ENCODE measurements around the gene STOX2.
"Not testable (repeated sequence)": the region's sequence is repeated elsewhere in the genome, so short reads cannot be mapped to it uniquely, and the experiment has no call there.

Gene STOX2

GRCh38 chr4:184028561-184029374 lies 123.7 kb downstream of the STOX2 start:
- DNase-seq: peak; percentile 58

DNA sequence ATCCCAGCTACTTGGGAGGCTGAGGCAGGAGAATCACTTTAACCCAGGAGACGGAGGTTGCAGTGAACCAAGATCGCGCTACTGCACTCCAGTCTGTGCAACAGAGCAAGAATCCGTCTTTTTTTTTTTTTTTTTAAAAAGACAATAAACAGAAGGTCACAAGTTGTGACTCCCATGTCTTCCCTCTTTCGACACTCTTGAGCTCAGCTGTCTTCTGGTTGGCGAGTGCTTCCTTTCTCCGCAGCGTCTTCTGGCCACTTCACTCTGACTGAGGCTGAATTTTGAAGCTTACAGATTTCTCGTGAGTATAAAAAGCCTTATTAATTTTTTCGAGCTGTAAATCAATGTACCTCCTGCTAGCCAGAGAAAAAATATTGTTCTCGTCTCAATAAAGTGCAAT lies 124.9 kb downstream of the STOX2 start:
- DNase-seq: no peak

- DNase-seq: no peak
Observed at GRCh38 chr4:184030764-184031163, 125.7 kb downstream of the STOX2 start.

DNA sequence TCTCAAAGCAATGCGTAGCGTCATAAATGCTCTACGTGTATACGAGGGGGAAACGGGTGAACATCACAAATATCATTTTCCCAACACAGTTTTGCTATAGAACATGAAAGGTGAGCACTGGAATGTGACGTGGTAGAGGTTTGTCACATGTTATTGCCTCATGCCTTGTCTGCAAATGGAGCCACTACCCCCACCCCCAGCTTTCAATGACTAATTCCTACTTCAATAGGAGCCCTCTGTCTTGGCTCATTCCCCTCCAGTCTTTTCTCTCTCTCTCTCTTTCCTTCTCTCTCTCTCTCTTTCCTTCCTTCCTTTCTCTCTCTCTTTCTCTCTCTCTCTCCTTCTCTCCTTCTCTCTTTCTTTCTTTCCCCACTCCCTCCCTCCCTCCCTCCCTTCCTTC lies 127.0 kb downstream of the STOX2 start:
- DNase-seq: no peak

- no peak for DNase-seq
Observed at GRCh38 chr4:184039963-184040383, 134.9 kb downstream of the STOX2 start.

DNA sequence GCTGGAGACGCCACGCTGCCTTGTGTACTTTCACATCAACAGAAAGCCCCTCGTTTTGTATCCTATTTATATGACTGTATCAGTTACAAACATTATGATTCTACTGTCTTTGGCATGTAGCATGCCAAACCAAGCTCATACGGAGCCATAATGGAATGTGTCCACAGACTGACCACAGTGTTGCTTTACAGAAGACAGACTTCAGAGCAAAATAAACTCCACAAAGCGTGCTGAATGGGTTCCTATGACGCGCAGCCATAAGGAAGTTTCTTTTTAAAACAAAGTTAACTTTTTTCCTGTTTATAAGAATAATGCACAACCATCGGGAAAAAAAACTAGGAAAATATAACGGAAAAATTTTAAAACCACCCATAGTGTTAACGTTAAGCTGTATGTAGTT lies 136.0 kb downstream of the STOX2 start:
- no peak for DNase-seq

DNA sequence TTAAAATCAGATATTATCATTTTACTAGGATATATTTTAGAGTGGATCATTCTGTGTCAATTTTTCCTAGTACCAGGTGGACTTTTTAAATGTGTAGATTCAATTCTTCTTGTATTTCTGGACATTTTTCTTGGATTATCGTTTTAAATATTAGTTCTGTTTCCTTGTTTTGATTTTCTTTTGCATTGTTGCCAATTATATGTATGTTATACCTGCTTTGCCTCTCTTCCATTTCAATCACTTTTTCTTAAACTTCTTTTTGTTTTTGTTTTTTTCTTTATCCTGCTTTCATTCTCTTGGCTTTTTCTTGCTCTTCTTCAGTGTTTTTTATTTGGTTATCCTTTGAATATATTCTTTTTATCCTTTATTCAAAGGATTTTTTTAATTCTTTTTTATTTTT lies 141.0 kb downstream of the STOX2 start:
- DNase-seq: no peak

- DNase-seq: not testable (repeated sequence)
Observed at GRCh38 chr4:184051262-184051661, 146.2 kb downstream of the STOX2 start.

DNA sequence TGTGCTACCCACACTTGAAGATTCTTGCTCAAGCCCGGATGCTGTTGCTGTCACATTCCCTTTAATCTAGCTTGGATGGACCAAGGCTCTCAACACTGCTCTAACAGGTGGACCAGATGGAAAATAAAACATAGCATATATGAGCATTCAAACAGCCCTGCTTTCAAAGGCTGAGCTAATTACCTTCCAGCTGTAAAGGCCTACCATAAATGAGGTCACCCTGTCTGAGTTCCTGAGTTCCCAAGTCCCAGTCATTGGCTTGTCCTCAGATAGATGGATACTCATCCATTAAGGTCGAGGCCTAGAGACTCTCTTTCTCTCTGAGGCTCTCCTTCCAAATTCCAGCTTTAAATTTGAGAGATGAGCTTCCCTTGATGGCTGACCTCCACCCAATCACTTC lies 147.5 kb downstream of the STOX2 start:
- no peak for DNase-seq

DNA sequence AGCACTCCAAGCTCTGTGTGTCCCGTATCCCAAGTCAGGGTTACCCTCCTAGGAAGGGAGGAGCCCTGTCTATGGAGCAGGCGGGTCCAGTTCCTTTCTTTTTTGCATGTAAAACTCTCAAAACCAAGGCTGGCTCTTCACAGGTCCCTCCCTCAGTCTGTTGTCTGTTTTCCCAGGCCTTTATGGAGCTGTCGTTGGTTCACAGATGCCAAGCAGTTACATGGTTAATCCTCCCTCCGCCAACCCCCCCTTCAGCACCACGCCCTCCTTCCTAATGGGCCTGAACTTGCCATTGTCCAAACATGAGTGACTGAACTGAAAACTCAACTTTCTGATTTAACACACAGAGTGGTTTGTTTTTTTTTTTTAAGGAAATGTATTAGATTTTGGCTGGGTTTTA lies 148.3 kb downstream of the STOX2 start:
- DNase-seq: no peak

- DNase-seq: no peak
Observed at GRCh38 chr4:184056877-184057276, 151.8 kb downstream of the STOX2 start.

- DNase-seq: no peak
Observed at GRCh38 chr4:184058026-184058425, 152.9 kb downstream of the STOX2 start.

GRCh38 chr4:184059099-184059498 lies 154.0 kb downstream of the STOX2 start:
- DNase-seq: no peak

DNA sequence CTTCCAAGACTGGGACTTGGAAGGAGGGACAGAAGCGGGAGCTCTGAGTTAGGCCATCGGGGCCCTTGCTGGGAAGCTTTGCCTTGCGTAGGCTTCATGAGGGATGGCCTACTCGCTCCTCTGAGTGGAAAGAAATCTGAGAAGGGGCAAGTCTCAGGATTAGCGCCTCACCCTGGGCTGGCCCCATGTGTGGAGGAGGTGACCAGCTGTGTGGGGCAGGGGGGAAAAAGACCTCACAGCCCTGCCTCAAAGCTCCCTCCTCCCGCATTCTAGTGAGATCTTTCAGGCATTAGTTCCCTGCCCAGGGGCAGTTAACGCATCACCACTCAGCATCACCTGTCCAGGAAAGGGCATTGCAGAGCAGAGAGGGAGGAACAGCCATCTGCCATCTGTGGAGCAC lies 156.5 kb downstream of the STOX2 start:
- DNase-seq: no peak

- DNase-seq: no peak
Observed at GRCh38 chr4:184062769-184063168, 157.7 kb downstream of the STOX2 start.

GRCh38 chr4:184064877-184065276 lies 159.8 kb downstream of the STOX2 start:
- no peak for DNase-seq

DNA sequence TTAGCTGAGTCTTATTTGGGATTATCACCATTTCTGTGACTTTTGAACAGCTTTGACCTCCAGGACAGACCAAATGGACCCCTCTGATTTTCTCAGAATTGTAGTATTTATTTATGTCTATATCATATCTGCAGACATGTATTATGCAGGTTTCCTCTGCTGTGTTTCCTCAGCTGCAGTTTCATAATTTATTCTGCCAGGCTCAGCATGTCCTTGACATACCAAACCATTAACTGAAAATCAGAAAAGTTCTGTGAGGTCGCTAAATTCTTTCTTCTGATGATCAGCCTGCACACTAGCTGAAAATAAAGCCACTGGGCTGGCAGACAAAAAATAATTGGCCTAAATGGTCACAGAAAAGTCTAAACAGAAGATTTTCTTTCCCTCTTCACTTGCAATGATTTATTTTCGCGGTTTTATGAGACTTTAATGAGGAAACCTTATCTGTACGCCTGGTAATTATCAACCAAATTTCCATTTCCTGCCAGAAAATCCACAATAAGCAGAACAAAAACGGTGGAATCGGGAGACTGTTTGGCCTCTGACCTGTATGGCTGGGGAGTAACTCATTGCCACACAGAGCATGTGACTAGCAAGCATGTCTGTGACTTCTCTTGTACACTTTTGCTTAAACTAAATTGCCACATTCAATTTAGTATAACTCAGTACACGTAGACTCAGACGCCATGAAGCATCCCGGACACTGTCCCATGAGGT lies 161.6 kb downstream of the STOX2 start:
- no peak for DNase-seq

DNA sequence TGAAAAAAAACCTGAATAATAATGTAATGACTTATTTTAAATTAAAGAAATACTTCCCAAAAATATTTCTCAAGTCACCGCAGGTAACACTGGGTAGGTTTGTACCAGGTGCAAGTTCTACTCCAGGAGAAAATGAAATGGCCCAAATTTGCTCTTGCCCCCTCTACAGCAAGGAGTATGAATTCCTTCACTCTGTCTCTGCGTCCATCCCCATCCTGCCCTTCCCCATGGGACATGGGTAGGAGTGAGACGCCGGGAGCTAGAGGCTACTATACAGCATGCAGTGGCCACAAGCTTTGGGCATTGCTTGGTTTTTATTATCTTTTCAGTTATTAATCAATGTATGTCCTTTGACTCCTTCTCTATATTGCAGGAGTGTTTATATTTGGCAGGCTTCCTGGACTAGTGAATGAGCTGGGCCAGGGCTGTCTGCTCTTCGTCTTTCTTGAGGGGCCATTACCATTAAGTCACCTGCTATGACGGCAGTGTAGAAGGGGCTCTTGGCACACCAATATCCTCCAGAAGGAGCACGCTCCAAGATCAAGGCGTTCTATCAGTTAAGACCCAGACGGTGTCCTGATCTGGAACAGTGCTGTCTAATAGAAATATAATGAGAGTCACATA lies 162.9 kb downstream of the STOX2 start:
- no peak for DNase-seq

Data from OCI-M1 (cell line).